ENCODE measurements around the gene GPC6.

Gene GPC6

DNA sequence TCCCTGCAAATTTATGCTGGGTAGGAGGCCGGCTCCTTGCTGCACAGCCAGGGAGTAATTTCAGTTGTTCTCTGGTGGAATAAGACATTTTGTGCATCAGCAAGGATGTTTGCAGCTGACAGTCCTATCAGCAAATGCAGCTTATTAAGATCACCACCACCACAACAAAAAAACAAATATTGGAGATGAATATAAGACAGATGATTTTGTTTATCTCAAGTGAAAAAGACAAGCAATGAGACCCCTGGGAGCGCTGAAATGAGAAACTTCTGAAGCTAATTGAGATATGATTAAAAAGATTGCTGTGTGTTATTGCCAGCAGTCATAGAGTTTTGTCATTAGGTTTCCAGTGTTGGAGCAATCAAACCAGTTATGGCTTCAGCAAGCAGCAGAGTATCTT lies 505.6 kb downstream of the GPC6 start:
- Histone ChIP-seq H3K27ac (ENCODE audit: low read length) (no peak overlapping the region), H3K27me3 (ENCODE audit: low read depth, low read length) (no peaks in the 10 kb centered on the region), H2AFZ (ENCODE audit: low read depth, low read length) (no peak overlapping the region), H3K79me2 (ENCODE audit: low read length) (no peaks in the 10 kb centered on the region), H4K20me1 (ENCODE audit: insufficient read depth, low read length) (no peaks in the 10 kb centered on the region), H3K9ac (ENCODE audit: low read length) (no peak overlapping the region), H3K4me1 (ENCODE audit: low read length) (no peaks in the 10 kb centered on the region), H3K4me3 (ENCODE audit: low read length) (no peak overlapping the region), H3K4me2 (ENCODE audit: low read length) (no peak overlapping the region), H3K9me3 (ENCODE audit: insufficient read depth, low read length) (no peaks in the 10 kb centered on the region), H3K36me3 (replicated peaks; ENCODE audit: low read depth, low read length) (no peaks in the 10 kb centered on the region)
- TF ChIP-seq, protein P1, sequence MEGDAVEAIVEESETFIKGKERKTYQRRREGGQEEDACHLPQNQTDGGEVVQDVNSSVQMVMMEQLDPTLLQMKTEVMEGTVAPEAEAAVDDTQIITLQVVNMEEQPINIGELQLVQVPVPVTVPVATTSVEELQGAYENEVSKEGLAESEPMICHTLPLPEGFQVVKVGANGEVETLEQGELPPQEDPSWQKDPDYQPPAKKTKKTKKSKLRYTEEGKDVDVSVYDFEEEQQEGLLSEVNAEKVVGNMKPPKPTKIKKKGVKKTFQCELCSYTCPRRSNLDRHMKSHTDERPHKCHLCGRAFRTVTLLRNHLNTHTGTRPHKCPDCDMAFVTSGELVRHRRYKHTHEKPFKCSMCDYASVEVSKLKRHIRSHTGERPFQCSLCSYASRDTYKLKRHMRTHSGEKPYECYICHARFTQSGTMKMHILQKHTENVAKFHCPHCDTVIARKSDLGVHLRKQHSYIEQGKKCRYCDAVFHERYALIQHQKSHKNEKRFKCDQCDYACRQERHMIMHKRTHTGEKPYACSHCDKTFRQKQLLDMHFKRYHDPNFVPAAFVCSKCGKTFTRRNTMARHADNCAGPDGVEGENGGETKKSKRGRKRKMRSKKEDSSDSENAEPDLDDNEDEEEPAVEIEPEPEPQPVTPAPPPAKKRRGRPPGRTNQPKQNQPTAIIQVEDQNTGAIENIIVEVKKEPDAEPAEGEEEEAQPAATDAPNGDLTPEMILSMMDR (IDR thresholded peaks at IDR 0.05; ENCODE audit: low read depth, low read length) = no peak
- TF ChIP-seq EZH2phosphoT487 (IDR thresholded peaks at IDR 0.05; ENCODE audit: low read depth) = no peak

DNA sequence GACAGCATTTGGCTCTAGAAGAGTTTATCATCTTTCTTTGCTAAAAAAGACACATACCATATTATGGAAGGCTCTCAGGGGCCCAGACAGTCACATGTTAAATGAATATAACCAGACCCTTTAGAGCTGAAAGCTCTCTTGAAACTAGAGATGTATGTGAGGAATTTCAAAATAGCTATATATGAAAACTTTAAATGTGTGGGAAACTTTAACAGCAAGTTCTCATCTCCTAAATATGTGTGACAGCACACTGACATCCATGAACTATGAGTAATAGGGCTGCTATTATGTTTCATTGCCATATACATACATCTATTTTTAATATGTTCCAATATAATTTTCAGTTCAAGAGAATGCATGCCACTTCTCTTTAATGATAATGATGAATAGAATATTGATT lies 509.5 kb downstream of the GPC6 start:
- Histone ChIP-seq H3K9me3 (ENCODE audit: insufficient read depth, low read length) (no peaks in the 10 kb centered on the region), H3K4me2 (ENCODE audit: low read length) (no peak overlapping the region), H3K79me2 (ENCODE audit: low read length) (no peaks in the 10 kb centered on the region), H3K36me3 (replicated peaks; ENCODE audit: low read depth, low read length) (no peaks in the 10 kb centered on the region), H3K4me1 (ENCODE audit: low read length) (no peaks in the 10 kb centered on the region), H3K27ac (ENCODE audit: low read length) (no peak overlapping the region), H3K27me3 (ENCODE audit: low read depth, low read length) (no peaks in the 10 kb centered on the region), H3K4me3 (ENCODE audit: low read length) (no peak overlapping the region), H3K9ac (ENCODE audit: low read length) (no peak overlapping the region), H4K20me1 (ENCODE audit: insufficient read depth, low read length) (no peaks in the 10 kb centered on the region), H2AFZ (ENCODE audit: low read depth, low read length) (no peak overlapping the region)
- TF ChIP-seq EZH2phosphoT487 (IDR thresholded peaks at IDR 0.05; ENCODE audit: low read depth) = no peak
- TF ChIP-seq, protein P1 (IDR thresholded peaks at IDR 0.05; ENCODE audit: low read depth, low read length) = no peak

DNA sequence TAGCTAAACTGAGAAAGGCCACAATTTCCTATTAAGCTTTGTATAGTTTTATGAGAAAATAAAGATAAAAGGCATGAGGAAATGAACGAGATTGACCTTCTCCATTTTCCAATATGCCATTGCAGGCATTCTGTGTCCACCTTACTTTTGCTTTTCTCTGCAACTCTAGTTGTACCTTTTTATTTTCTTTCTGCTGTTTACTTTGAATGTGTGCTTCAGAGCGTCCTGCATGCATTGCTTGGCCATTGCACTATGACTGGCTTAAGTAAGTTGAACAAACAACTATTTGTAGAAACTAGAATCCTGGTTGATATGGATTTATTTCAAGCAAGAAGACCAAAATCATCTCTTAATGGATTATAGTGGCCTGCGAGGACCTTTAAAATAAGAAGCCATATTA lies 510.3 kb downstream of the GPC6 start:
- no peaks in the 10 kb centered on the region for H3K27me3 ChIP-seq (ENCODE audit: low read depth, low read length)
- no peaks in the 10 kb centered on the region for H4K20me1 ChIP-seq (ENCODE audit: insufficient read depth, low read length)
- no peaks in the 10 kb centered on the region for H3K79me2 ChIP-seq (ENCODE audit: low read length)
- no peak overlapping the region for H2AFZ ChIP-seq (ENCODE audit: low read depth, low read length)
- H3K4me1 ChIP-seq (ENCODE audit: low read length) = no peaks in the 10 kb centered on the region
- H3K36me3 ChIP-seq (replicated peaks; ENCODE audit: low read depth, low read length) = no peaks in the 10 kb centered on the region
- H3K9me3 ChIP-seq (ENCODE audit: insufficient read depth, low read length) = no peaks in the 10 kb centered on the region
- no peak overlapping the region for H3K27ac ChIP-seq (ENCODE audit: low read length)
- no peak overlapping the region for H3K4me2 ChIP-seq (ENCODE audit: low read length)
- no peak overlapping the region for H3K4me3 ChIP-seq (ENCODE audit: low read length)
- H3K9ac ChIP-seq (ENCODE audit: low read length) = no peak overlapping the region
- TF ChIP-seq, protein P1 (IDR thresholded peaks at IDR 0.05; ENCODE audit: low read depth, low read length) = no peak
- no peak for TF ChIP-seq EZH2phosphoT487 (IDR thresholded peaks at IDR 0.05; ENCODE audit: low read depth)

DNA sequence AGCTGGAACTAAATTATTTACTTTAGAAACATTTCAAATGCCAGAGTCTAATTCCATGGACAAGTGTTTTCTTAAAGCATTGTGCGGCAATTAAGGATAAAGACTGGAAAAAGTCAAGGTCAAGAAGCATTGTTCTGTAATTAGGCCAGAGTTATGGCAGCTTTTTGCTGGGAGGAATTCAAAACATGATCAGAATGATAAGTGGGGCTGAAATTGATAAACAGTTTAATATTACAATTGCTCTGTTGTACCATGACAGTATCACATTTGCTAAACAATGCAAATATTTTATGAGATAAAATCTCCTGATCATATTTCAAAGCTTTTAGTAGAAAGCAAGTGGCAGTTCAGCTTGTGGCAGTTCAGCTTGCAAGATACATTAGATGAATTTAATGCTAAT lies 513.7 kb downstream of the GPC6 start:
- Histone ChIP-seq H3K27me3 (ENCODE audit: low read depth, low read length) (no peaks in the 10 kb centered on the region), H3K27ac (ENCODE audit: low read length) (no peak overlapping the region), H3K4me3 (ENCODE audit: low read length) (no peak overlapping the region), H3K9me3 (ENCODE audit: insufficient read depth, low read length) (no peaks in the 10 kb centered on the region), H3K79me2 (ENCODE audit: low read length) (no peaks in the 10 kb centered on the region), H3K4me1 (ENCODE audit: low read length) (no peaks in the 10 kb centered on the region), H3K4me2 (ENCODE audit: low read length) (no peak overlapping the region), H4K20me1 (ENCODE audit: insufficient read depth, low read length) (no peaks in the 10 kb centered on the region), H2AFZ (ENCODE audit: low read depth, low read length) (no peak overlapping the region), H3K36me3 (replicated peaks; ENCODE audit: low read depth, low read length) (no peaks in the 10 kb centered on the region), H3K9ac (ENCODE audit: low read length) (no peak overlapping the region)
- TF ChIP-seq, protein P1 (IDR thresholded peaks at IDR 0.05; ENCODE audit: low read depth, low read length) = no peak
- no peak for TF ChIP-seq EZH2phosphoT487 (IDR thresholded peaks at IDR 0.05; ENCODE audit: low read depth)
